ENCODE data around the gene LAGE3.

The LAGE3 gene

GRCh38 chrX:154481195-154481594, 2.1 kb upstream of the LAGE3 start:
- Histone ChIP-seq H2AFZ (ENCODE audit: low read depth, low read length) (no peak overlapping the region), H3K4me1 (ENCODE audit: low read length) (peaks cover 28% of the 10 kb centered on the region), H3K79me2 (ENCODE audit: low read length) (peaks cover 24% of the 10 kb centered on the region), H3K27ac (ENCODE audit: low read length) (peak overlapping the region; percentile 71; the same call in 1 of the 2 replicates), H3K27me3 (ENCODE audit: low read depth, low read length) (no peaks in the 10 kb centered on the region), H3K4me2 (ENCODE audit: low read length) (peak overlapping the region; percentile 46), H3K9me3 (ENCODE audit: insufficient read depth, low read length) (no peaks in the 10 kb centered on the region), H3K4me3 (ENCODE audit: low read length) (peak overlapping the region; percentile 44; the same call in 1 of the 2 replicates), H3K36me3 (replicated peaks; ENCODE audit: low read depth, low read length) (peaks cover 19% of the 10 kb centered on the region), H4K20me1 (ENCODE audit: insufficient read depth, low read length) (no peaks in the 10 kb centered on the region), H3K9ac (ENCODE audit: low read length) (peak overlapping the region; percentile 47)
- TF ChIP-seq EZH2phosphoT487 (IDR thresholded peaks at IDR 0.05; ENCODE audit: low read depth) (no peak), CTCF (IDR thresholded peaks at IDR 0.05; ENCODE audit: low read depth, low read length) (no peak)

GRCh38 chrX:154477891-154478477, 1.1 kb downstream of the LAGE3 start:
- TF ChIP-seq CTCF (IDR thresholded peaks at IDR 0.05; ENCODE audit: low read depth, low read length) (no peak), EZH2phosphoT487 (IDR thresholded peaks at IDR 0.05; ENCODE audit: low read depth) (no peak)
- H3K36me3 ChIP-seq (replicated peaks; ENCODE audit: low read depth, low read length): peaks cover 3% of the 10 kb centered on the region
- H3K4me1 ChIP-seq (ENCODE audit: low read length): peaks cover 24% of the 10 kb centered on the region
- H3K27ac ChIP-seq (ENCODE audit: low read length): no peak overlapping the region
- H3K4me3 ChIP-seq (ENCODE audit: low read length): peak overlapping the region; percentile 95
- H3K9me3 ChIP-seq (ENCODE audit: insufficient read depth, low read length): no peaks in the 10 kb centered on the region
- H3K9ac ChIP-seq (ENCODE audit: low read length): peak overlapping the region; percentile 83
- 0 out of 2 replicates have a peak, but pooled peaks cover 2% of the 10 kb centered on the region for H3K79me2 ChIP-seq (ENCODE audit: low read length)
- no peaks in the 10 kb centered on the region for H3K27me3 ChIP-seq (ENCODE audit: low read depth, low read length)
- peak overlapping the region; percentile 99 for H3K4me2 ChIP-seq (ENCODE audit: low read length)
- no peaks in the 10 kb centered on the region for H4K20me1 ChIP-seq (ENCODE audit: insufficient read depth, low read length)
- no peak overlapping the region for H2AFZ ChIP-seq (ENCODE audit: low read depth, low read length)

GRCh38 chrX:154476821-154477220, 2.3 kb downstream of the LAGE3 start:
- H3K4me2 ChIP-seq (ENCODE audit: low read length): no peak overlapping the region
- H3K36me3 ChIP-seq (replicated peaks; ENCODE audit: low read depth, low read length): peaks cover 3% of the 10 kb centered on the region
- 0 out of 2 replicates have a peak, but pooled peaks cover 2% of the 10 kb centered on the region for H3K79me2 ChIP-seq (ENCODE audit: low read length)
- H3K4me1 ChIP-seq (ENCODE audit: low read length): peaks cover 18% of the 10 kb centered on the region
- no peaks in the 10 kb centered on the region for H3K27me3 ChIP-seq (ENCODE audit: low read depth, low read length)
- H4K20me1 ChIP-seq (ENCODE audit: insufficient read depth, low read length): no peaks in the 10 kb centered on the region
- TF ChIP-seq EZH2phosphoT487 (IDR thresholded peaks at IDR 0.05; ENCODE audit: low read depth): no peak
- no peak for TF ChIP-seq CTCF (IDR thresholded peaks at IDR 0.05; ENCODE audit: low read depth, low read length)
- no peaks in the 10 kb centered on the region for H3K9me3 ChIP-seq (ENCODE audit: insufficient read depth, low read length)
- H3K27ac ChIP-seq (ENCODE audit: low read length): no peak overlapping the region
- H3K9ac ChIP-seq (ENCODE audit: low read length): no peak overlapping the region
- no peak overlapping the region for H3K4me3 ChIP-seq (ENCODE audit: low read length)
- no peak overlapping the region for H2AFZ ChIP-seq (ENCODE audit: low read depth, low read length)

- H3K27me3 ChIP-seq (ENCODE audit: low read depth, low read length): no peaks in the 10 kb centered on the region
Observed at GRCh38 chrX:154473683-154474082, 5.4 kb downstream of the LAGE3 start.

More at GRCh38 chrX:154473683-154474082, 5.4 kb downstream of the LAGE3 start:
- Histone ChIP-seq H3K4me3 (ENCODE audit: low read length) (no peak overlapping the region), H2AFZ (ENCODE audit: low read depth, low read length) (no peak overlapping the region), H3K9ac (ENCODE audit: low read length) (no peak overlapping the region), H3K36me3 (replicated peaks; ENCODE audit: low read depth, low read length) (peaks cover 3% of the 10 kb centered on the region), H4K20me1 (ENCODE audit: insufficient read depth, low read length) (no peaks in the 10 kb centered on the region), H3K79me2 (ENCODE audit: low read length) (0 out of 2 replicates have a peak, but pooled peaks cover 2% of the 10 kb centered on the region), H3K9me3 (ENCODE audit: insufficient read depth, low read length) (no peaks in the 10 kb centered on the region), H3K4me2 (ENCODE audit: low read length) (no peak overlapping the region), H3K4me1 (ENCODE audit: low read length) (peaks cover 3% of the 10 kb centered on the region; the same call in 1 of the 2 replicates), H3K27ac (ENCODE audit: low read length) (no peak overlapping the region)
- TF ChIP-seq EZH2phosphoT487 (IDR thresholded peaks at IDR 0.05; ENCODE audit: low read depth) (no peak), CTCF (IDR thresholded peaks at IDR 0.05; ENCODE audit: low read depth, low read length) (no peak)

Data from OCI-LY3 (cell line).